Naive thymus-derived CD4-positive, alpha-beta T cell (primary cell): ENCODE results near the gene AFDN. TPM values are rescaled to one million over a fixed set of nuclear protein-coding genes. Genes with fewer than 3 reads are reported as not detected.

Experiments
- ATAC-seq: fragments of 150-1000 bp; cut with Tn5 transposase; 2 replicates; pipeline ENCODE4 v1.10.0; 2021; ENCODE audit warnings: mild to moderate bottlenecking, moderate library complexity
- CTCF ChIA-PET: fragments of 350-600 bp; sonication (Branson Sonifier 250); formaldehyde crosslinking; loops from one replicate; lab custom pipeline; 2021; ENCODE audit warnings: antibody characterized with exemption; lab: Charles Lee
- POLR2A ChIA-PET: fragments of 350-600 bp; sonication (Branson Sonifier 250); formaldehyde crosslinking; loops from one replicate; lab custom pipeline; 2021; ENCODE audit warnings: antibody characterized with exemption, inconsistent platforms; lab: Charles Lee
- DNase-seq, 9 donors: peaks; one replicate each; pipeline versions ENCODE4 v3.0.0 to v3.0.0-alpha.2; 2020 to 2022; ENCODE audit warnings: mixed read lengths in 1 of 9
- H3K27ac ChIP-seq: one replicate; pipeline ENCODE4 v1.7.0; 2013; ENCODE audit warnings: mild to moderate bottlenecking, low read depth, low read length, moderate library complexity
- H3K27me3 ChIP-seq, 2 donors: one replicate each; pipeline ENCODE4 v1.7.0; 2013; ENCODE audit warnings: low read length in 2 of 2, mild to moderate bottlenecking in 2 of 2, moderate library complexity in 2 of 2; ENCODE audit not compliant: control insufficient read depth in 2 of 2, insufficient read depth in 2 of 2
- H3K36me3 ChIP-seq, 3 experiments: 1 replicate in 2 of 3; 2 replicates in 1 of 3; pipeline ENCODE4 v1.7.0; 2013; ENCODE audit warnings: low read length in 3 of 3, mild to moderate bottlenecking in 3 of 3, moderate library complexity in 1 of 3; ENCODE audit not compliant: insufficient read depth in 3 of 3, control insufficient read depth in 2 of 3
- H3K4me1 ChIP-seq, 2 donors: one replicate each; pipeline ENCODE4 v1.7.0; 2013; ENCODE audit warnings: low read length in 2 of 2, mild to moderate bottlenecking in 2 of 2, moderate library complexity in 1 of 2; ENCODE audit not compliant: control insufficient read depth in 2 of 2, insufficient read depth in 2 of 2
- H3K4me3 ChIP-seq: 2 replicates; pipeline ENCODE4 v1.7.0; 2013; ENCODE audit warnings: mild to moderate bottlenecking, low read length
- H3K9me3 ChIP-seq, 3 experiments: 1 replicate in 2 of 3; 2 replicates in 1 of 3; pipeline ENCODE4 v1.7.0; 2013; ENCODE audit warnings: low read length in 3 of 3; ENCODE audit not compliant: control insufficient read depth in 2 of 3
- H3K27ac Mint-ChIP-seq, 9 donors: one replicate each; pipeline ENCODE4 v1.8.0; 2020 to 2022; ENCODE audit warnings: mixed read lengths in 9 of 9, mild to moderate bottlenecking in 8 of 9, moderate library complexity in 5 of 9, inconsistent platforms in 2 of 9
- H3K27me3 Mint-ChIP-seq, 5 donors: one replicate each; pipeline ENCODE4 v1.8.0; 2021 to 2022; ENCODE audit warnings: mixed read lengths in 5 of 5, mild to moderate bottlenecking in 1 of 5
- H3K36me3 Mint-ChIP-seq, 5 donors: one replicate each; pipeline ENCODE4 v1.8.0; 2020 to 2022; ENCODE audit warnings: mixed read lengths in 5 of 5, mild to moderate bottlenecking in 3 of 5, inconsistent platforms in 1 of 5
- H3K4me1 Mint-ChIP-seq, 7 donors: one replicate each; pipeline ENCODE4 v1.8.0; 2020 to 2022; ENCODE audit warnings: mixed read lengths in 7 of 7, mild to moderate bottlenecking in 3 of 7, inconsistent platforms in 1 of 7
- H3K4me3 Mint-ChIP-seq, 10 donors: one replicate each; pipeline ENCODE4 v1.8.0; 2020 to 2022; ENCODE audit warnings: mild to moderate bottlenecking in 10 of 10, mixed read lengths in 10 of 10, moderate library complexity in 6 of 10, inconsistent platforms in 2 of 10
- H3K9me3 Mint-ChIP-seq, 11 donors: one replicate each; pipeline ENCODE4 v1.8.0; 2020 to 2022; ENCODE audit warnings: mixed read lengths in 11 of 11, mild to moderate bottlenecking in 4 of 11, inconsistent platforms in 1 of 11, moderate library complexity in 1 of 11
- intact Hi-C, 2 donors: fragments of 100-400 bp; cut with micrococcal nuclease; formaldehyde crosslinking; loops; one replicate each; pipeline ENCODE4 v1.15.1; 2023
- polyA plus RNA-seq, 2 donors: library from polyadenylated mRNA; unstranded; fragments of 300-500 nt; fragmentation: Illumina TruSeq; gene quantifications; one replicate each; pipeline ENCODE4 v1.2.3, GENCODE V29; 2021
- total RNA-seq, 6 experiments: library from RNA in 5 of 6; stranded (reverse) in 5 of 6; gene quantifications; 1 replicate in 5 of 6; 2 replicates in 1 of 6; pipeline ENCODE4 v1.2.3 and lab custom pipeline; 2021 to 2026

The AFDN gene
- total and polyA plus RNA-seq, 7 experiments from 2014 or later, result 0.08 to 55.1 (median 3.6) TPM

GRCh38 chr6:168011291-168011690, 184.6 kb downstream of the AFDN start:
- H3K4me3 ChIP-seq, result no peak overlapping the region
- H3K4me3 Mint-ChIP-seq, result no peak overlapping the region
- H3K9me3 ChIP-seq, result peaks cover 0 to 27% (median 5%) of the 10 kb centered on the region in 3 experiments
- H3K27me3 Mint-ChIP-seq, result peaks cover 0 to 18% (median 7%) of the 10 kb centered on the region in 5 donors
- H3K9me3 Mint-ChIP-seq, result peaks cover 6 to 60% (median 25%) of the 10 kb centered on the region in 11 donors
- ChIA-PET CTCF (no interaction called here), POLR2A (no interaction called here)
- ATAC-seq (no peak), DNase-seq (no peak)
- H3K27ac ChIP-seq, result no peak overlapping the region
- H3K27me3 ChIP-seq, result no peaks in the 10 kb centered on the region
- intact Hi-C loops, result no loop called here
- H3K36me3 ChIP-seq, result no peaks in the 10 kb centered on the region
- no peaks in the 10 kb centered on the region for H3K4me1 ChIP-seq
- no peak overlapping the region for H3K27ac Mint-ChIP-seq
- H3K36me3 Mint-ChIP-seq, result peaks cover 0 to 10% (median 1%) of the 10 kb centered on the region in 5 donors
- H3K4me1 Mint-ChIP-seq, result no peaks in the 10 kb centered on the region

GRCh38 chr6:168012431-168013249, 185.9 kb downstream of the AFDN start:
- H3K27ac ChIP-seq, result no peak overlapping the region
- Mint-ChIP-seq H3K4me3 (no peak overlapping the region), H3K27ac (no peak overlapping the region), H3K9me3 (peaks cover 6 to 64% (median 25%) of the 10 kb centered on the region in 11 donors), H3K27me3 (peaks cover 0 to 29% (median 11%) of the 10 kb centered on the region in 5 donors), H3K36me3 (peaks cover 0 to 10% (median 1%) of the 10 kb centered on the region in 5 donors), H3K4me1 (no peaks in the 10 kb centered on the region)
- no peak overlapping the region for H3K4me3 ChIP-seq
- CTCF ChIA-PET, result no interaction called here
- ATAC-seq (no peak), DNase-seq (no peak)
- H3K36me3 ChIP-seq, result no peaks in the 10 kb centered on the region
- intact Hi-C loops, result no loop called here
- H3K4me1 ChIP-seq, result no peaks in the 10 kb centered on the region
- POLR2A ChIA-PET, result no interaction called here
- peaks cover 0 to 27% (median 5%) of the 10 kb centered on the region in 3 experiments for H3K9me3 ChIP-seq
- no peaks in the 10 kb centered on the region for H3K27me3 ChIP-seq

- no peaks in the 10 kb centered on the region for H3K4me1 ChIP-seq
- peaks cover 0 to 27% (median 5%) of the 10 kb centered on the region in 3 experiments for H3K9me3 ChIP-seq
- Mint-ChIP-seq H3K4me3 (no peak overlapping the region), H3K36me3 (peaks cover 0 to 10% (median 1%) of the 10 kb centered on the region in 5 donors), H3K4me1 (no peaks in the 10 kb centered on the region), H3K27ac (no peak overlapping the region), H3K27me3 (peaks cover 0 to 29% (median 11%) of the 10 kb centered on the region in 5 donors), H3K9me3 (peaks cover 6 to 62% (median 25%) of the 10 kb centered on the region in 11 donors)
- no peaks in the 10 kb centered on the region for H3K27me3 ChIP-seq
- CTCF ChIA-PET, result no interaction called here
- POLR2A ChIA-PET, result no interaction called here
- no peaks in the 10 kb centered on the region for H3K36me3 ChIP-seq
- DNase-seq (no peak), ATAC-seq (no peak)
- H3K27ac ChIP-seq, result no peak overlapping the region
- H3K4me3 ChIP-seq, result no peak overlapping the region
- intact Hi-C loops, result no loop called here
These were observed 186.7 kb downstream of the AFDN start for GRCh38 chr6:168013250-168013915.

GRCh38 chr6:168014428-168014827, 187.7 kb downstream of the AFDN start:
- Histone ChIP-seq H3K27ac (no peak overlapping the region), H3K9me3 (peaks cover 0 to 27% (median 5%) of the 10 kb centered on the region in 3 experiments), H3K4me3 (no peak overlapping the region), H3K27me3 (no peaks in the 10 kb centered on the region), H3K4me1 (no peaks in the 10 kb centered on the region), H3K36me3 (no peaks in the 10 kb centered on the region)
- no peak for ATAC-seq
- intact Hi-C loops, result no loop called here
- POLR2A ChIA-PET, result no interaction called here
- Mint-ChIP-seq H3K27me3 (peaks cover 0 to 35% (median 11%) of the 10 kb centered on the region in 5 donors), H3K27ac (no peak overlapping the region), H3K4me1 (no peaks in the 10 kb centered on the region), H3K36me3 (peaks cover 0 to 10% (median 1%) of the 10 kb centered on the region in 5 donors), H3K4me3 (no peak overlapping the region), H3K9me3 (peaks cover 7 to 62% (median 25%) of the 10 kb centered on the region in 11 donors)
- CTCF ChIA-PET, result no interaction called here
- no peak for DNase-seq

GRCh38 chr6:168015009-168015408, 188.3 kb downstream of the AFDN start:
- DNase-seq, result no peak
- CTCF ChIA-PET, result no interaction called here

GRCh38 chr6:168015482-168016175, 188.9 kb downstream of the AFDN start:
- Mint-ChIP-seq H3K27ac (no peak overlapping the region), H3K27me3 (peaks cover 2 to 40% (median 11%) of the 10 kb centered on the region in 5 donors), H3K4me1 (no peaks in the 10 kb centered on the region), H3K36me3 (peaks cover 0 to 11% (median 1%) of the 10 kb centered on the region in 5 donors), H3K4me3 (no peak overlapping the region), H3K9me3 (peaks cover 5 to 59% (median 20%) of the 10 kb centered on the region in 11 donors)
- H3K9me3 ChIP-seq, result peaks cover 0 to 22% (median 5%) of the 10 kb centered on the region in 3 experiments
- DNase-seq, result no peak
- H3K4me1 ChIP-seq, result no peaks in the 10 kb centered on the region
- ChIA-PET CTCF (no interaction called here), POLR2A (no interaction called here)
- intact Hi-C loops, result no loop called here
- H3K27ac ChIP-seq, result no peak overlapping the region
- no peaks in the 10 kb centered on the region for H3K27me3 ChIP-seq
- no peak overlapping the region for H3K4me3 ChIP-seq
- no peak for ATAC-seq
- H3K36me3 ChIP-seq, result no peaks in the 10 kb centered on the region

More at GRCh38 chr6:168015009-168015408, 188.3 kb downstream of the AFDN start:
- no peak overlapping the region for H3K27ac Mint-ChIP-seq
- Histone ChIP-seq H3K4me3 (no peak overlapping the region), H3K4me1 (no peaks in the 10 kb centered on the region), H3K36me3 (no peaks in the 10 kb centered on the region), H3K27ac (no peak overlapping the region), H3K9me3 (peaks cover 0 to 27% (median 5%) of the 10 kb centered on the region in 3 experiments), H3K27me3 (no peaks in the 10 kb centered on the region)
- H3K27me3 Mint-ChIP-seq, result peaks cover 0 to 40% (median 11%) of the 10 kb centered on the region in 5 donors
- no peaks in the 10 kb centered on the region for H3K4me1 Mint-ChIP-seq
- H3K36me3 Mint-ChIP-seq, result peaks cover 0 to 12% (median 1%) of the 10 kb centered on the region in 5 donors
- ATAC-seq, result no peak
- peaks cover 7 to 63% (median 22%) of the 10 kb centered on the region in 11 donors for H3K9me3 Mint-ChIP-seq
- POLR2A ChIA-PET, result no interaction called here
- intact Hi-C loops, result no loop called here
- no peak overlapping the region for H3K4me3 Mint-ChIP-seq
